Activated CD4-positive, CD25-positive, alpha-beta regulatory T cell treated with anti-CD3 and anti-CD28 coated beads, Interleukin-2, amount 50 U/mL, for 24 hours (primary cell): Measurements from ENCODE around the gene GPC1.

Experiments
- ATAC-seq, 2 donors: fragments of 150-1000 bp; cut with Tn5 transposase; one replicate each; pipeline ENCODE4 v1.10.0; 2021; ENCODE audit warnings: mild to moderate bottlenecking in 1 of 2, moderate library complexity in 1 of 2

The GPC1 gene

GRCh38 chr2:240432430-240432819 is 3.0 kb upstream of the GPC1 start:
- no peak for ATAC-seq

DNA sequence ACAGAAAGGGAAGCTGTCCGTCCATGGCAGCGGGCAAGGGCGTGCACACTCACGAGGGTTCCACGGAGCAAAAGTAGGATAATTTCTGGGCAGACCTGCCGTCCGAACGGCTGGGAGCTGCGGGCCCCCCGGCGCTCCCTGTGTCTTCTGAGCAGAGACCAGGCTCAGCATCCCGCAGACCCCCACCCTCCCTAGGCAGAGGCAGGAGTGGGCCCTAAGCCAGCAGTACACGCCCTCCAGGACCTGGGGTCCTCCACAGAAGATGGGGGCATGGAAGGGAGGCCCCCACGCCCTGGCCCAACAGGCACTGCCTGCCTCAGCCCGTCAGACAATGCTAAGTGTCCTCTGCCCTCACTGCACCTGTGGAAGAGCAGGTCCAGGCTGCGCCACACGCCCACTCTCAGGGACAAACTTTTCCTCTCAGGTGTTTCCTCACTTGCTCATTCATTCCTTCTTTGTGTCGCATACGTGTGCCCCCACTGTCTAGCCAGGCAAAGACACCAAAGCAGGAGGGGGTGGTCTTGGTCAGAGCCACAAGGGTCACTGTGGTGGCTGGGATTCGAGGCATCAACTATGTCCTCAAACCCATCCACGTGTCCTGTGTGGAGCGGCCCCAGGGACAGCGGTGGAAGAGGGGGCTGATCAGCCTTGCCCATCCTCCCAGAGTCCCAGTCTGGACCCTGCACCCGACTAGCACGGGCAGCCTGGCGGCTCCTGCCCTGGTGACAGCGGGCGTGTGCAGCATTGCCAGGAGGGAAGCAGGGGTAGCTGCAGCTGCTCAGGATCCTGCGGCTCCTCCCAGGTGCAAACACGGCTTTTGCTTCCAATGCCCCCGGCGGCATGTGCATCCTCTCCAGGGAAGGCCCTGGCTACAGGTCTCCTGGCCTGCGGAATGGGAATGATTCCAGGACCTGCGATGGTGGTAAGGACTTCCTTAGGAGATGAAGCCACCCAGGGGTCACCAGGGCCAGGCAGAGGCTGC is 2.4 kb upstream of the GPC1 start:
- ATAC-seq: no peak

GRCh38 chr2:240433973-240434727 is 1.3 kb upstream of the GPC1 start:
- ATAC-seq: no peak

- ATAC-seq: peak; percentile 76 to 79
These were observed 571 bp upstream of the GPC1 start for GRCh38 chr2:240434728-240435456.

DNA sequence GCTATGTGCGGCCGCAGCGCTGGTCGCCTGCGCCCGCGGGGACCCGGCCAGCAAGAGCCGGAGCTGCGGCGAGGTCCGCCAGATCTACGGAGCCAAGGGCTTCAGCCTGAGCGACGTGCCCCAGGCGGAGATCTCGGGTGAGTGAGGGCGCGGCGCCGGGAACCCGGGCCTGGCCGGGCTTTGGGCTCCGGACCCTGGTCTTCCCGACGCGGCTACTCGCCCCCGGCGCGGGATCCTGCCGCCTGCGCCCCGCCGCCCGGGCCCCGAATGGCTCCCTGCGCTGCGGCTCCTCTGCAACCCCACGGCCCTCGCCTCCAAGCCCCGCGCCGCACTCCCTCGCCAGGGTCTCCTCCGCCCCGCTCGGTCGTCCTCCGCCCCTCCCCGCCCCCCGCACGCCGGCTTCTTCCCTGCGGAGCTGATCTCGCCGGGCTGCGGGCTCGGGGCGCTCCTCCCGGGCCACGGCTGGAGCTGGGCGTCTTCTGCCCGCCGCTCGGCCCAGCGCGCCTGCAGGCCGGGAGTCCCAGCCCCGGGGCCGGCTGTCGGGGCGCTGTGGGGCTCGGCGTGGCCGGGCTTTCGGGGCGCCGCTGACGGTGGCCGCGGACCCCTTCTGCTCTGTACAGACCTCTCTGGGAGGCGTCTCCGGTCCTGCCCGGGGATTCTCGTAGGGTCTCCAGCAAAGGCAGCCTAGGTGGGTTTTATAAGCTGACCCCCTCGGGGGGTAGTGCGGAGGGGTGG is 652 bp downstream of the GPC1 start:
- peak; percentile 2 for ATAC-seq

DNA sequence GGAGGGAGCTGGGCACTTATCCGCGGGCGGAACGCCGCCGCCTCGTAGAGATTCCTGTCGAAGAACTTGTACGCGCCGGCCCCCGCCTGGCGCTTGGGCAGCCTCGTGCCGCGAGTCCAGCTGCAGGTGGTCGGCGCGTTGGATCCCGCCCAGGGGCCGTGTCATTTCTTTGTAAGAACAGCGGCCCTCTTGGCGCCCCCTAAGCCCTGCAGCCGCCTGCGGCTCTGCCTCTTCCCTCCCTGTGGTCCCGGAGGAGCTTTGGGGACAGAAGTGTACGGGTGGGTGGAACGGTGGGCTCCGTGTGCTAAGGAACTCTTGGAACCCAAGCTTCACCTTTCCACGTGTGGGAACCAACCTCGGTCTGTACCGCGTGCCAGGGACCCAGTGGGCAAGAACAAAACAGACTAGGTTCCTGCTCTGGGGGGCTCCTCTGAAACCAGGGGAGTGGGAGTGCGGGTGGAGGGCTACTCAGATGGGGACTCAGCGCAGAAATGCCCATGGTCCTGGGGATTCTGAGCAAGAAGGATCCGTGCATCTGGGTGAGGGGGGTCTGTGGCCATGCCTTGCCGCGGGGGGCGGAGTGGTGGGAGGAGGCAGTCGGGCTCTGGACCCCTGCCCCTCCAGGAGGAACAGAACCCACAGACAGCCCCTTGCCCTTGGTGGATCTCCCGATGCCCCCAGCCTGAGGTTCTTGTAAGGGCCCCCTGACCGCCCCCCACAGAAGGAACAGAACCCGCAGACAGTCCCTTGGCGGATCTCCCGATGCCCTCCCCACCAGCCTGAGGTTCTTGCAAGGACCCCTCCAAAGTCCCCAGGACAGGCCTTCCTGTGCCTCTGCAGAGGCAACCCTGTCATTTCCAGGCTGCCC is 1.5 kb downstream of the GPC1 start:
- ATAC-seq: no peak

- no peak for ATAC-seq
These were observed 2.0 kb downstream of the GPC1 start for GRCh38 chr2:240437551-240437860.

DNA sequence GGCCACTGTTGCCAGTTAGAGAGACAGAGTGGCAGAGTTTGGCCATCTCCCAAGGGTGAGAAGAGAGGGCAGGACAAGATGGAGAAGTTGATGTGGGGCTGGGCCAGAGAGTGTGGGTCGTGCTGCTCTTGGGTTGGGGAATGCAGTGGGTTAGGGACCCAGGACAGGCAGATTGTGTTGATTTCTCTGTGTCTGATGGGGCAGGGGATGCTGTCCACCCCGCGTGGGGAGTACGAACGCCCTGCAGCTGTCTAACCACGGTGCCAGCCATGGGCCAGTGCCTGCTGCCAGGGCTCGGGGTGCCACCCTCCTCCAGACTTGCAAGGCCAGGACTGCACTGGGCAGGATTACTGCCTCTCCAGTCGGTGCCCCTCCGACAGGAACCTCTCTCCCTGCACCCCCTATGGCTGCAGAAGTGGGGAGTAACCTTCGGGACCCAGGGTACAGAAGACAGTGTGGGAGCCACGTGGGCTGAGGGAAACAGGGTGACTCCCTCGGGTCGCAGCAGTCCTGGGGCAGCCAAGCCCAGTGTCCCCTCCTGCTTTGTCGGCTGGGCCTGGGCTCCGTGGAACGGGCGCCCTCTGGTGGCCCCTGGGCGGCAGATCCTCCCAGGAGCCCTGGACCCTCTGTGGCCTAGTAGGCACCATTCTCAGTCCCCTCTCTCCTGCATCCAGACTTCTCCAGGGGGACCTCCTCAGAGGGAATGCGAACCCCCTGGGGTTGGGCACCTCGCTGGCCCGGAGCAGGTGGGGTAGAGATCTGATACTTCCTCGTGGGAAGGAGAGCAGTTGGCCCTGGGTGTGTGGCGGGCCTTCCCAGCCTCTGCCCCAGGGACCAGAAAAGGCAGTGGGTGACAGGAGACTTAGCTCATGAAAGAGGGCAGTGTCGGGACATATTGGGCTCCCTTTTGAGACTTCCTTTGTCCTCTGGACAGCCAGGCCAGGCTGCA is 2.7 kb downstream of the GPC1 start:
- peak; percentile 33 to 39 for ATAC-seq

- ATAC-seq: no peak
These were observed 3.6 kb downstream of the GPC1 start for GRCh38 chr2:240438810-240439697.

GRCh38 chr2:240439698-240440151 is 4.3 kb downstream of the GPC1 start:
- ATAC-seq: no peak

DNA sequence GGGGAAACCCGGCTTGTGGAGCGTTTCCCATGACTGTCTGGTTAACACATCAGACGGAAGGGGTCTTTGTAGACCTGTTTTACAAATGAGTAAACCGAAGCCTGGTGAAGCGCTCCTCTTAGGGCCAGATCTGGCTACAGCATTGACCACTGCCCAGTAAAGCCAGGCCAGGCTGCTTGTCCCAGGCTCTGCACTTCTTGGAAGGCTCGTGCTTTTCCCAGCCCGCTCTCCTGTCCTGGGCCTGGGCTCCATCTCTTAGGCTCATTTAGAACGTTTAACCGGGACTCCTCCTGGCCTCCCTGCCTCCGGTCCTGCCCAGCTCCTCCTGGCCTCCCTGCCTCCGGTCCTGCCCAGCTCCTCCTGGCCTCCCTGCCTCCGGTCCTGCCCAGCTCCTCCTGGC is 4.8 kb downstream of the GPC1 start:
- no peak for ATAC-seq

- ATAC-seq: no peak
These were observed 5.3 kb downstream of the GPC1 start for GRCh38 chr2:240440704-240441320.

GRCh38 chr2:240441326-240441992 is 6.0 kb downstream of the GPC1 start:
- no peak for ATAC-seq

DNA sequence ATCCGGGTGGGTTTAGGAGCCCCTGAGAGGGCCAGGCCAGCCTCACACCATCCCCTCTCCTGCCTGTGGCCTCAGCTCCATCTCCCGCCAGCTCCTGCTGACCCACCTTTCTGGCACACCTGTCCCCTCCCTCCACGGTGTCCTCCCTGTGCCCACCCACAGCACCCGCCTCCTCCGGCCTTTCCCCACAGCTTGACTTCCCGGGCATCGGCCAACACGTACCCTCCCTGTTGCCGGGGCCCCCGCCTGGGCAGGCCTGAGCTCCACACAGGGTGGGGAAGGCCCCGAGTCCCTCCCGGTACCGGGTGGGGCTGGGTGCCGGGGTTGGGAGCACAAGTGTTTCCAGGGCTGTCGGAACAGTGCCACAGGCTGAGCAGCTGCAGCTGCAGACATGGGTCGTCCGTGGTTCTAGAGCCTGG is 6.5 kb downstream of the GPC1 start:
- ATAC-seq: no peak

DNA sequence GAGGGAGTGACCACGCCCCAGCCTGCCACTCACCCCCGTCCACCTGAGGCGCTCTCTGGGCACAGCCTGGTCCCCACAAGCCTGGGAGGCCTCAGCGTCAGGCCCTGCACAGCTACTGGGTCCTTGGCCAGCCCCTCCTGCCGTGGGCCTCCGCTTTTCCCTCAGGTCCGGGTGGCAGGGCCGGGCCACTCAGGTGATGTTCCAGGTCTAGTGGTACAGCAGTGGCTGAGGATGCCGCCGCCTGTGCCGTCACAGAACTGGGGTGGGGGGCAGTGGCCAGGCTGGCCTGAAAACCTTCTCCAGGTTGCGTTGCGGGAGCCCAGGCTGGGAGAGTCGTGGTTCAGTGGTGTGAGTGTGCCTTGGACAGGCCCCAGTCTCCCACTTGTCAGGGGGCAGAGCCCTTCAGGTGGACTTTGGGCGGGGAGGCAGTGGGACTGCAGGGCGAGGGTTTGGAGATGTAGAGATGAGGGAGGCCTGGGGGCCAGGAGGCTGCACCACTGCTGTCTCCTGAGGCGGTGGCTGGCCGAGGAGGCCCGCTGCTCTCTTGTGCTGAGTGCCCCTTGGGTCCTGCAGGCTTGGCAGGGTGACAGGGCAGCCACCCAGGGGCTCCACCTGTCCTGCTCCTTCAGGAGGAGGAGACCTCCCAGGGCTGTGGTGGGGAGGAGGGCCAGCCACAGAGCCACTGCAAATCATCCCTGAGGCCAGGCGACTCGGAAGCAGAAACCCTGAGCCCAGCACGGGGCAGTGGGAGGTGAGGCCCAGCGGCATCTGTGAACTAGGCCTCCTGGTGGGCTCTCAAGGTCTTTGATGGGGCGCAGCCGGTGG is 7.6 kb downstream of the GPC1 start:
- no peak for ATAC-seq

DNA sequence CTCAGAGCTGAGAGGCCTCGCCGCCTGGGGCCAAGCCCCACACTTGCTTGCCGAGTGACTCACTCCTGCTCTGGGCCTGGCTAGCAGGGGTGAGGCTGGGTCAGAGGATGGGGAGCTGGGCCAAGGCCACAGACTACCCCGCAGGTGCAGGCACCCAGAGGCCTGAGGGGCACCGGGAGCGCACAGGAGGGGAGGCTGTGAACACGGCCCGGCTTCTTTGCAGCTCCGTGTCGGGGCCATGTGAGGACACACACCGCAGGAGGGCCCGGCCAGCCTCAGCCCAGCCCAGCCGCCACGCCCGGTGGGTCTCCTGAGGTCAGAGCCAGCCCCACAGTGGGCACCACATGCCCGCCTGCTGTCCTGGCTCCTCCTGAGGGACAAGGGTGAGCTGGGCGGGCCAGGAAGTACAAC is 8.4 kb downstream of the GPC1 start:
- no peak for ATAC-seq

GRCh38 chr2:240444464-240444863 is 9.0 kb downstream of the GPC1 start:
- ATAC-seq: no peak
